NCI-H510A treated with DMSO at 0.1 percent for 48 hours (cell line): ENCODE results near the gene IGSF3.
"Not testable (repeated sequence)": the region's sequence is repeated elsewhere in the genome, so short reads cannot be mapped to it uniquely, and the experiment has no call there.

Source experiments
- DNase-seq: peaks from one replicate; lab custom pipeline; 2025; lab: John Stamatoyannopoulos, UW

Gene IGSF3

GRCh38 chr1:116573431-116574095 is 94.0 kb downstream of the IGSF3 start:
- no peak for DNase-seq

- no peak for DNase-seq
Measured at GRCh38 chr1:116572771-116573430, 94.6 kb downstream of the IGSF3 start.

GRCh38 chr1:116572099-116572498 is 95.4 kb downstream of the IGSF3 start:
- no peak for DNase-seq

GRCh38 chr1:116571215-116571919 is 96.2 kb downstream of the IGSF3 start:
- DNase-seq, result no peak

- peak; percentile 79 for DNase-seq
Measured at GRCh38 chr1:116570358-116571214, 96.9 kb downstream of the IGSF3 start, which contains the start of gene CD58. Gene CD58, minus strand, starts transcription at chr1:116571026. Its CDS starts 54 bp downstream, at chr1:116570972.

- DNase-seq, result peak; percentile 27
Measured at GRCh38 chr1:116569776-116570357, 97.7 kb downstream of the IGSF3 start.

GRCh38 chr1:116569381-116569670 is 98.2 kb downstream of the IGSF3 start:
- DNase-seq, result no peak

GRCh38 chr1:116568662-116569380 is 98.7 kb downstream of the IGSF3 start:
- no peak for DNase-seq

- peak; percentile 4 for DNase-seq
Measured at GRCh38 chr1:116567790-116568661, 99.5 kb downstream of the IGSF3 start.

GRCh38 chr1:116565222-116565621 is 102.3 kb downstream of the IGSF3 start:
- no peak for DNase-seq

- no peak for DNase-seq
Measured at GRCh38 chr1:116564426-116564825, 103.1 kb downstream of the IGSF3 start.

GRCh38 chr1:116562465-116562864 is 105.1 kb downstream of the IGSF3 start:
- DNase-seq, result not testable (repeated sequence)

- DNase-seq, result no peak
Measured at GRCh38 chr1:116561563-116561962, 106.0 kb downstream of the IGSF3 start.

GRCh38 chr1:116560704-116561490 is 106.6 kb downstream of the IGSF3 start:
- no peak for DNase-seq

GRCh38 chr1:116559304-116559761 is 108.2 kb downstream of the IGSF3 start:
- no peak for DNase-seq

- DNase-seq, result no peak
Measured at GRCh38 chr1:116558571-116558970, 109.0 kb downstream of the IGSF3 start.

GRCh38 chr1:116558140-116558549 is 109.4 kb downstream of the IGSF3 start:
- DNase-seq, result no peak

- DNase-seq, result no peak
Measured at GRCh38 chr1:116557323-116557878, 110.1 kb downstream of the IGSF3 start.
